ENCODE data around the gene IL17C. TPM values are rescaled to one million over a fixed set of nuclear protein-coding genes. Genes with fewer than 3 reads are reported as not detected.

Gene IL17C
- total RNA-seq, 1 experiment from 2014 or later, result not detected

- Histone ChIP-seq H3F3A (ENCODE audit: low read length, unreplicated experiment) (no peaks in the 10 kb centered on the region), H3K9me2 (replicated peaks; ENCODE audit: low read length) (no peaks in the 10 kb centered on the region), H3K9me3 (ENCODE audit: low read length) (no peaks in the 10 kb centered on the region), H3K4me1 (ENCODE audit: insufficient read depth, low read length) (0 out of 2 replicates have a peak, but pooled peaks cover 4% of the 10 kb centered on the region), H3K4me3 (ENCODE audit: low read length) (no peak overlapping the region), H3K79me2 (ENCODE audit: low read length) (no peaks in the 10 kb centered on the region), H3K9ac (ENCODE audit: low read length) (no peak overlapping the region), H4K20me1 (ENCODE audit: low read length) (no peaks in the 10 kb centered on the region), H3K27ac (ENCODE audit: low read length) (no peak overlapping the region), H3K27me3 (ENCODE audit: low read length) (no peaks in the 10 kb centered on the region), H3K36me3 (ENCODE audit: low read depth, low read length) (no peaks in the 10 kb centered on the region), H2AFZ (ENCODE audit: low read length) (no peak overlapping the region), H3K4me2 (ENCODE audit: low read length) (no peak overlapping the region)
- ChIA-PET POLR2A (ENCODE audit: unreplicated experiment) (no interaction called here), CTCF (no interaction called here)
- intact Hi-C loops (cut with micrococcal nuclease), result no loop called here
- ATAC-seq (no peak), DNase-seq (no peak)
- no TSS peak for BruUV-seq (replicated peaks)
- no peak for TF ChIP-seq EZH2phosphoT487 (IDR thresholded peaks at IDR 0.05; ENCODE audit: borderline replicate concordance, low read length)
- no peak for TF ChIP-seq EZH2 (IDR thresholded peaks at IDR 0.05; ENCODE audit: low read length, unreplicated experiment)
- TF ChIP-seq CTCF (conservative IDR thresholded peaks at IDR 0.05; ENCODE audit: low read depth, low read length), result no peak
Measured at GRCh38 chr16:88640039-88640495, 1.7 kb downstream of the IL17C start.

DNA sequence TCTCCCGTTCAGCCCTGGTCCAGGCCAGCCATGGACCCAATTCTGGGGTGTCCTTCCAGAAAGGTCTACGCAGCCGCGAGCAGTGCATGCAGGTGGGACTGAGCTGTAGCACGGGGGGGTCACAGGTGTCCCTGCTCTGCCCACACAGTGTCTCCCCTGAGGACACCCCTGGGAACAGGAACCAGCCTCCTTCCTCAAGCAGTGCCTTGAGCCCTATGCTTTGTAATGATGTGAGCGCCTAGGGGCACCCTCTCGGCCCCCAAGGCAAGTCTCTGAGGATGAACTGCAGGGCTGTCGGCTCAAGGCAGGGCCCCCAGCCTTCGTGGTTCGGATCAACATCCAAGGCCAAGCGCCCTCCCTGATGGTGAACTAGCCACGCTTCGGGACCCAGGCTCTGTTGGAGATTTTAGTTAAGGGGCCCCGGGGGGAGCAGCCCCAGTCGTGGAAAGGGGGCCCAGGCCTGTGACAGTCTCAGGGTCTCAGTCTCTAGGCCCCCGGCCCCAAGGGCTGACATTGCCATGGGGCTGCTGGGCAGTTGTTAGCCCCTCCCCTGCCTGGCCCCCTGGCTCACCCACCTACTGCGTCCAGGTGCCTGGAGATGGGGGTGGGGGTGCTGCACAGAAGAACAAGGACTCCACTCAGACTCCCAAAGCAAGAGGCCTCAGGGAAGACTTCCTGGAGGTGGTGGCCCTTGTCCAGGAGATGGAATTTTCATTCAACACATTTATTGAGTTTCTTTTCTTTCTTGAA, 2.3 kb downstream of the IL17C start:
- Histone ChIP-seq H3K27ac (ENCODE audit: low read length) (no peak overlapping the region), H3K4me2 (ENCODE audit: low read length) (no peak overlapping the region), H3K36me3 (ENCODE audit: low read depth, low read length) (no peaks in the 10 kb centered on the region), H2AFZ (ENCODE audit: low read length) (no peak overlapping the region), H4K20me1 (ENCODE audit: low read length) (no peaks in the 10 kb centered on the region), H3K9me2 (replicated peaks; ENCODE audit: low read length) (no peaks in the 10 kb centered on the region), H3K79me2 (ENCODE audit: low read length) (no peaks in the 10 kb centered on the region), H3K9me3 (ENCODE audit: low read length) (no peaks in the 10 kb centered on the region), H3K9ac (ENCODE audit: low read length) (no peak overlapping the region), H3K27me3 (ENCODE audit: low read length) (no peaks in the 10 kb centered on the region), H3K4me3 (ENCODE audit: low read length) (no peak overlapping the region), H3F3A (ENCODE audit: low read length, unreplicated experiment) (no peaks in the 10 kb centered on the region), H3K4me1 (ENCODE audit: insufficient read depth, low read length) (0 out of 2 replicates have a peak, but pooled peaks cover 4% of the 10 kb centered on the region)
- ChIA-PET POLR2A (ENCODE audit: unreplicated experiment) (no interaction called here), CTCF (no interaction called here)
- no peak for TF ChIP-seq CTCF (conservative IDR thresholded peaks at IDR 0.05; ENCODE audit: low read depth, low read length)
- TF ChIP-seq EZH2phosphoT487 (IDR thresholded peaks at IDR 0.05; ENCODE audit: borderline replicate concordance, low read length), result no peak
- no peak for TF ChIP-seq EZH2 (IDR thresholded peaks at IDR 0.05; ENCODE audit: low read length, unreplicated experiment)
- BruUV-seq (replicated peaks), result no TSS peak
- DNase-seq, result no peak
- intact Hi-C loops (cut with micrococcal nuclease), result no loop called here
- no peak for ATAC-seq
